Measurements from ENCODE around the gene CCDC30.

GRCh38 chr1:42541104-42541503 lies 78.0 kb downstream of the CCDC30 start:
- TF ChIP-seq CTCF (IDR thresholded peaks at IDR 0.05) (no peak), POLR2A (IDR thresholded peaks at IDR 0.05) (no peak)

Data from vagina (tissue), 2 donors.